Activated CD4-positive, CD25-positive, alpha-beta regulatory T cell treated with anti-CD3 and anti-CD28 coated beads, Interleukin-2, amount 50 U/mL, for 72 hours (primary cell): ENCODE data around the gene KIRREL3.

Experiments
- DNase-seq: peaks from one replicate; pipeline ENCODE4 v3.0.0; 2021

KIRREL3 gene

DNA sequence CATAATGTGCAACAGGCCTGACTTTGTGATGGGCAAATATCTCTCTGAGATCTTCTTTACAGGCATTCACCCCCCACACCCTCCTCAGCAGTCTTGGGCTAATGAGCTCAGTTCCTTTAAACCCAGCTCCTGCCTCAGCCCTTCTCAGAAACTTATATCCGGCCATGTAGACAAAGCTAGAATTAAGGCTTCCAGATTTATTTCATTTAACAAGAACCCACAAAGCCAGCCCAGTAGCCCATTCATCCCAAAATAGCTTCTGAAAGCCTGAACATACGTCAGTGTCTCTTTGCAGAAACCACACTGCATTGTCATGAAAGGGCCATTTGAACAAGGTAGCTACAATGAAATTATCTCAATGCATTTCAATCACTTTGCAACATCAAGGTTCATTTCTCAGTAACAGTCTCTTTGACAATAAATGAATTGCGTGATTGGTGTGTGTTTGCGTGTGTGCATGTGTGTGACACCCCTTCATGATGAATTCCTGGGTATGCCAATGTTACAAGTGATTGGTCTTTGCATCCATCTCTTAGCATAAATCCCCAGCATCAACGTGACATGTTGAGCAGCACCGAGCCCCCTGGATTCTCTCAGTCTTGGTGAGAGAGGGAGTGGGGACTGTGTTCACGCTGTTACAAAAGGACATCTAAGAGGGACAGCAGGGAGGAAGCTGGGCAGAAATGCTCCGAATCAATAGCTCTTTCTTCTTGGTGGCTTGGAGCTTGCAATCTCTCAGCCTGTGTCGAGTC is 299.6 kb downstream of the KIRREL3 start:
- DNase-seq: no peak

DNA sequence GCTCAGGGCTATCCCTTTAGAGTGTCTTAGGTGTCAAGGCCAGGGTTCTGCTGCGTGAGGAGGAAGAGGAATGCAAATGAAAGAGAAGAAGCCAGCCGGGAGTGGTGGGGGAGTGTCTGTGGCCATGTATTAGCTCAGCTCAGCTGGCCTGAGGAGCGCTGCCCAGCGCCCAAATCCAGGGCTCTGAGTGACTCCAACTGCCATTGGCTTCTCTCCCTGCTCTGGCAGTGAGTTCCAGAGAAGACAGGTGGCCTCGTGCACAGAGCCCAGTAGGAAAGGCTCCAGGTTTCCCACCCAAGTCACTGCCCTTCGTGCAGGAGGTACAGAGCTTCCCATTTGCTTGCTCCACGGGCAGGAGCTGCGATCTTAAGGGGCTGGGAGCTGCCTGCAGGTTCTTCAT is 302.0 kb downstream of the KIRREL3 start:
- no peak for DNase-seq

- no peak for DNase-seq
These were observed 302.6 kb downstream of the KIRREL3 start for GRCh38 chr11:126697936-126698335.

GRCh38 chr11:126696982-126697381 is 303.6 kb downstream of the KIRREL3 start:
- DNase-seq: no peak

DNA sequence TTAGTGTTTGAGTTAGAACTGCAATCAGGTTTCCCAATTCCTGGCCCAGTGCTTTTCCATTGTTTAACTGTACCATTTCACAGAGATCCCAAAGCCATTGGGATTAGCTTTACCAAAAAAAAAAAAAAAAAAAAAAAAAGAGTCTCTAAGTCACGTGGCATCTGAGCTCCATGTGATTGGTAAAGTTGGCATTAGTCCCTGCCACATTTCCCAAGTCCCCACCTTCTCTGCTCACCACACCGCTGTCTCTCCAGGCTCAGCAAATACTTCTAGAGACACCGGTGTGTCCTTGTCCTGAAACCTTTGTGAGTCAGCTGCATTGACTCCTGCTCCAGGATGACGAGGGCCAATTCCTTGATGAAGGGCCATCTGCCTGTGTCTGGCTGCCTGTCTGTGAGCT is 305.3 kb downstream of the KIRREL3 start:
- no peak for DNase-seq

DNA sequence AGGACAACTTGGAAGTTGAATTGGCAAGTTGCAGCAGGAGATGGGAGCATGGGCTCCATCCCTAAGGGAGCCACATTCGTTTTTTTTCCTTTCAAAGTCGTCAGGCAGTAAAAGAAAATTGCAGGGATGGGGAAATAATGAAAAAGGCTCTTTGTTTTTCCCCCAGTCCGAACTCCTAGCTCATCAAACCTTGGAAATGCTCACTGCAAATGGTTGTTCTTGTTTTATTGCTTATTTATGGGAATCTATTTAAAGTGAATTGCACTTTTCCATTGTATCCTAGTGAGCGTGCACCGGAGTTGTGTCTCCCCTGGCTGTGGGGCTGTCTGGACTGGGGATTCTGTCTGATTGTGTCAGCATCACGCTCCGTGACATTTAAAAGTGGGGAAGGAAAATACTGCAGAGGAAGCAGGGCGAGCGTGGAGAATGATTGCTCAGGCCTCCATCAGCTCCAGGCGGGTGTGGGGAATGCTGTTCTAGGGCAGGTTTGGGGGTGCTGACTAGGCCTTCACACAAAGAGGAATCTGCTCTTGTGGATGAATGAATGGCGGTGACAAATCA is 306.4 kb downstream of the KIRREL3 start:
- no peak for DNase-seq

- no peak for DNase-seq
These were observed 313.1 kb downstream of the KIRREL3 start for GRCh38 chr11:126687477-126687876.

DNA sequence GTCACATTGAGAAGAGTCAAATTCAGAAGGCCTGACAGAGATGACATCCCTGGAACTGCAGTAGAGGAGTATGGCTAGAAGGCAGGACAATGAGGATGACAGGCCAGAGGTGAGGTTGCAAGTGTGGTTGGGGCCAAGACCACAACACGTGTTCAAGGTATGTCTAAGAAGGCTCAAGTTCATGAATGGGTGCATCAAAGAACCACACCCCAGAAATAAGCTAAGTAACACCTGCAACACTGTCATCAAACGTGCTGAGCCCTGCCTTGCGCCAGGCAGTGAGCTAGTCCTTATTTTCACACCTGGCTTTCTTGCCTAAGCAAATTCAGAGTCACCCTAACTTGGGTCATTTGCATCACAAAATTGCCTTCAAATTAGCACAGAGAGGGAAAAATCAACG is 313.6 kb downstream of the KIRREL3 start:
- DNase-seq: no peak

- no peak for DNase-seq
These were observed 316.5 kb downstream of the KIRREL3 start for GRCh38 chr11:126683766-126684728.

DNA sequence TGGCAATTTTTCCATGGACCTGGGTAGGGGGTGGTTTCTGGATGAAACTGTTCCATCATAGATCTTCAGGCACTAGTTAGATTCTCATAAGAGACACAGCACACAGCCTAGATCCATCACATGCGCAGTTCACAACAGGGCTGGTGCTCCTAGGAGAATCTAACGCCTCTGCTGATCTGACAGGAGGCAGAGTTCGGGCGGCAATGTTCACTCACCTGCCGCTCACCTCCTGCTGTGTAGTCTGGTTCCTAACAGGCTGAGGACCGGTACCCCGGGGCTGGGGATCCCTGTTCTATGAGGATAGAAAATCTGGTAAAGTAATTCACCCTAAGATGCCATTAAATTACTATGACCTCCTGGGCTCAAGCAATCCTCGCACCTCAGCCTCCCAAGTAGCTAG is 318.0 kb downstream of the KIRREL3 start:
- DNase-seq: no peak

DNA sequence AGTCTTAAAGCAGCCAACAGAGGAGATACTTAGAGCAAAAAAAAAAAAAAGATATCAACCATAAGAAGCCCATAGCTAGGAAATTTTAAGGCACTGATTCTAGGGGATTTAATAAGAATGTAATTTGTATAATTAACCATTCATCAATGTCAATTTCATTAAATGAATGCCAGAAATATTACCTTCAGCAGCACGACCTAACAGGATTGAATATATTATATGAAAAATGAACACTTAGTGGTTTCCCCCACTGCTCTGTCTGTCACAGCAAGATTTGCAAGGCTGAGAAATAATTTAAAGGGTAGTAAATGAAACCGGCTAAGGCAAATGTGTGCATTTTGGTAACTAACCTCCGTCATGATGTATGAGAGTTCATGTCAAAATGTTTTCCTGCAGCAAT is 319.9 kb downstream of the KIRREL3 start:
- no peak for DNase-seq

DNA sequence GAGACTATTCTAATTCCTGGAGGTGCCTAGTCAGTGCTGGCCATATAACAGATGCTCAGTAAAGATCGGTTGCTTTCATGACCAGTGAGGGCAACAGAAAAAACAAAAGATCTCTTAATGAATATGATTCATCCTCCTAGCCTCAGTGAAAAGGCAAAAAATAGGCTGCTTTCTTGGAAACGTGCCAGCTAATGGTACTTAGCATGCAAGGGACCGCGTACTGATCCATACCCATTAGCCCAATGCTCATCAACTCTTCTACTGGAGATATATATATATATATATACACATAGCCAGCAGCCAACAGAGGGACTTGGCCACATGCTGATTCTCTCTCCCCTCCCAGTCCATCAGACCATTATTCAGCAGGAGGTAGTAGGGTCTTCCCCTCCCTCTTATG is 320.4 kb downstream of the KIRREL3 start:
- no peak for DNase-seq

DNA sequence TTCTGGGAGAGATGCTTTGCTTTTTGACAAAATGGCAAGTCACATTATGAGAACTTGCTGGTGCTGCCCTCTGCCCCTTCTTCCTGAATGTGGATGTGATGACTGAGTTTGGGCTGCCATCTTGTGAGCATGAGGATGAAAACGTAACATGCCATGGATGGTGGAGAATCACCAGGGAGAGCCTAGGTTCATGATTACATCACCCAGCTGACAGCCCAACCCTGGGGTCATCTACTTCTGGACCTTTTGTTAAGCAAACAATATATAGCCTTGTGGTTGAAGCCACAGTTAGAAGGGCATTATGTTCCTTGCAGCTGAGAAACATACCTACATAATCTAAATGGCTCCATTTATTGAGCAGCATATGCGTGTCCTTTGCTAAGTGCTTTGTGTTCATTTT is 321.5 kb downstream of the KIRREL3 start:
- no peak for DNase-seq

- no peak for DNase-seq
These were observed 324.0 kb downstream of the KIRREL3 start for GRCh38 chr11:126676536-126676935.

DNA sequence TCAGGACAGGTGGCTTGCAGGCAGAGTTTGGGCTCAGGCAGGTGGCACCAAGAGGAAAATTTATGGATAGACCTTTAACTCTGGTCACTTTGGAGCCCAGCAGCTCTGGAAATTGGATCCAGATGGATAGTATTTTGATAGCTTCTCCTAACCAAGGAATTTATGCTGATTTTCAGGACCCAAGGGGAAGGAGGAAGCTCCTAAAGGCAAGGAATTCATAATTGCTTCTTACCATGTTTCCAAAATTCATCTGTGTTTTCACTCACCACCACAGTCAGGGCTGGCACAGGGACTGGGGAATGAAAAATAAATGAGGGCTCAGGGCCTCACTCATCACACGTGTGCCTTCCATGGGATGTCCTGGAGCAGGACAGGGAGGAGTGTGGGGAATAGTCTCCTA is 327.3 kb downstream of the KIRREL3 start:
- no peak for DNase-seq

DNA sequence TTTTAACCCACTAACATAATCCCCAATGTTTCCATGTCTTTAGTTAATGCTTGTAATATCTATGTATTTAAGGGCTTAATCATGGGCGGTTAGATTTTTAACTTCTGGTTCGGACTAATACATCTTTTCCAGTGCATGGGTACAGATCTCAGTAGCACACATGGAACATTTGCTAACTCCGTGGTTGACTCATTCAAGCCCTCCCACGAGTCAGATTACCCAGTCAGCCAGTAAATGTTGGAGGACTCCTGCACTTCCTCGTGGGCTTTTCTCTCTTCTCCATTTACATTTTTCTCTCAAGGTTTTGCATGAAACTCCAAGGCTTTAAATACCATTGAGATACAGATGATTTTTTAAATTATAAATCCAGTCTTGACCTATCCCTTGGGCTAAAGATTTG is 331.2 kb downstream of the KIRREL3 start:
- no peak for DNase-seq

DNA sequence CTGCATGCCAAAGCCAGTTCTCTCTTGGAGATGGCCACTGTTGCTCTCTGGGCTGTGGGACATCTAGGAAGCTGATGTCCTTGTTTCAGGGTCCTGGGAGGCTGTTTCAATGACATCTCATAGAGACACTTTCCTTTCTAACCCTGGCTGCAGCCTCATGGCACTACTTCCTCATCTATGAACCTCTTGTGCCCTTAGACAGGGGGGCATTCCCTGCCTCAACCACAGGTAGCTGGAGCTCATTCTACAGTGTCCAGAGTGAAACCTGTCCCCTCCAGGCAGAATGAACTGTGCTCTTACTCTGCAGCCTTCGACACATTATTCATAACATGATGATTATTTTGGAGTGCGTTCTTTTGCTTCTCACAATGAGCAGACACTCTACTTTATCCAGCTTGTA is 335.9 kb downstream of the KIRREL3 start:
- DNase-seq: no peak

DNA sequence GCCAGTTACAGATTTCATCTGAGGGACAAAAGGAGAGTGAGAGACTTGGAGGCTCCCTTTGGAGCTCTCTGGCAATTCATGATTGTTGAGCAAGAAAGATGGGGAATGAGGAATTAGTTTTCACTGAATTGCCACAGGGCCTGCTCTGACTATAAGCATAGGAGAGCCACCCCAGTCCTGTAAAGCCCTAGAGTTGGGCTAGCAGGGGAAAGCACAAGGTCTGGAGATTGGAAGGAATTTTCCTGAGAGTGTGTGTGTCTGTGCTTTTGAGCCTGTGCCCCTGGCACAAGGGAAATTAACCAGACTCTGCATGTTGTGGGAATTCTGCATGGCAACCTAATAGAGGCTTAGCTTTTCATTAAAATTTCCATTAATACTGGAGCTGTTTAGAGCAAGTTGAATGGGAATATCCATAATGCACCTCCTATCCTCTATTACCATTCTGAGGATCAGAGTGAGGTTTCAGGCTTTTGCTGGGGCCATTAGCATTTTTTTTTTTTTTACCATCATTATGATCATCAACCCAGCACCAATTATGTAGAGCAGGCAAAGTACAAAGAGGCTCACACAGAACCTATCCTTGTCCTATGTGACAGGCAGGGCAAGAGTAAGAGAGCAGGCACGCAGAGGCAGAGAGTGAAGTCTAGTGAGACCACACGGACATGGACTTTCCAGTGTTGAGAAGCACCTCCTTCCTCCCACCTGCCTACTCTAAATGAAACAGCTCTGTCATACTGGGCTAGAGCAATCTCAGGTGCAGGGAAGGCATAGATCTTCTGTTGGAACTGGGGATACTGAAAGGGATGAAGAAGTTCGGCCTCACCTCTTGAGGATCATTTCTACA is 336.6 kb downstream of the KIRREL3 start:
- no peak for DNase-seq

- DNase-seq: no peak
These were observed 338.4 kb downstream of the KIRREL3 start for GRCh38 chr11:126662035-126662790.

GRCh38 chr11:126660761-126661425 is 339.7 kb downstream of the KIRREL3 start:
- DNase-seq: no peak

- no peak for DNase-seq
These were observed 340.2 kb downstream of the KIRREL3 start for GRCh38 chr11:126660321-126660720.
